Lower leg skin (tissue), 3 donors: Measurements from ENCODE around the gene LEMD1.

Experiments used
- CTCF ChIP-seq, 3 donors: fragments of 450-650 bp; IDR thresholded peaks; one replicate each; pipeline ENCODE4 v1.5.1; 2016; ENCODE audit warnings: antibody characterized with exemption in 3 of 3, mild to moderate bottlenecking in 3 of 3, moderate library complexity in 2 of 3
- POLR2A ChIP-seq, 2 donors: fragments of 450-650 bp; IDR thresholded peaks; one replicate each; pipeline ENCODE4 v1.6.1; 2016 to 2017; ENCODE audit warnings: antibody characterized with exemption in 2 of 2, mild to moderate bottlenecking in 1 of 2, moderate library complexity in 1 of 2

- TF ChIP-seq CTCF (IDR thresholded peaks at IDR 0.05) (no peak), POLR2A (IDR thresholded peaks at IDR 0.05) (no peak)
Measured at GRCh38 chr1:205346956-205347574, 74.8 kb downstream of the LEMD1 start.
